GM19239 (cell line): ENCODE data around the gene TBXA2R.

Source experiments
- DNase-seq: peaks from one replicate; pipeline ENCODE4 v3.0.0; 2011; ENCODE audit warnings: low spot score; ENCODE audit not compliant: insufficient read length
- FAIRE-seq: peaks from 2 replicates; lab custom pipeline; 2011; peaks lifted over from hg19 to GRCh38; lab: Jason Lieb, UNC

The TBXA2R gene

GRCh38 chr19:3563709-3564524 is 42.8 kb downstream of the TBXA2R start:
- FAIRE-seq: no peak
- DNase-seq: no peak

GRCh38 chr19:3557461-3558248 is 49.0 kb downstream of the TBXA2R start, which contains the start of gene MFSD12:
MFSD12 (minus strand) TSS chr19:3557586; CDS start chr19:3557403, 183 bp downstream.
- FAIRE-seq (peak; percentile 94), DNase-seq (peak; percentile 100)

- DNase-seq (no peak), FAIRE-seq (no peak)
Measured at GRCh38 chr19:3556978-3557460, 49.7 kb downstream of the TBXA2R start.

- DNase-seq (no peak), FAIRE-seq (no peak)
Measured at GRCh38 chr19:3556423-3556977, 50.2 kb downstream of the TBXA2R start.

GRCh38 chr19:3555653-3556422 is 50.8 kb downstream of the TBXA2R start:
- FAIRE-seq (no peak), DNase-seq (no peak)

- peak; percentile 87 for FAIRE-seq
- no peak for DNase-seq
Measured at GRCh38 chr19:3554254-3555083, 52.2 kb downstream of the TBXA2R start.

GRCh38 chr19:3551792-3552095 is 54.9 kb downstream of the TBXA2R start:
- DNase-seq (no peak), FAIRE-seq (no peak)

- no peak for FAIRE-seq
Measured at GRCh38 chr19:3550947-3551791, 55.5 kb downstream of the TBXA2R start.

GRCh38 chr19:3549816-3550215 is 56.9 kb downstream of the TBXA2R start:
- FAIRE-seq (no peak), DNase-seq (no peak)

More at GRCh38 chr19:3550947-3551791, 55.5 kb downstream of the TBXA2R start:
- no peak for DNase-seq

- FAIRE-seq (no peak), DNase-seq (no peak)
Measured at GRCh38 chr19:3548606-3549005, 58.1 kb downstream of the TBXA2R start.

- FAIRE-seq: no peak
Measured at GRCh38 chr19:3547767-3548282, 58.9 kb downstream of the TBXA2R start.

GRCh38 chr19:3547301-3547731 is 59.4 kb downstream of the TBXA2R start:
- no peak for FAIRE-seq

More at GRCh38 chr19:3547767-3548282, 58.9 kb downstream of the TBXA2R start:
- no peak for DNase-seq

GRCh38 chr19:3546119-3546518 is 60.6 kb downstream of the TBXA2R start:
- no peak for FAIRE-seq
- DNase-seq: no peak

More at GRCh38 chr19:3547301-3547731, 59.4 kb downstream of the TBXA2R start:
- DNase-seq: no peak

- FAIRE-seq: no peak
- no peak for DNase-seq
Measured at GRCh38 chr19:3545669-3546034, 61.0 kb downstream of the TBXA2R start.

GRCh38 chr19:3544742-3545668 is 61.7 kb downstream of the TBXA2R start:
- peak; percentile 93 for DNase-seq
- FAIRE-seq: peak; percentile 89
